Stimulated activated CD8-positive, alpha-beta memory T cell treated with anti-CD3 and anti-CD28 coated beads, Interleukin-2, amount 100 ng/mL, for 1 hour (primary cell): ENCODE results near the gene DAAM2.

ENCODE experiments used
- DNase-seq, 2 donors: peaks; one replicate each; pipeline ENCODE4 v3.0.0-alpha.2; 2020; ENCODE audit warnings: low read depth in 2 of 2

Gene DAAM2

DNA sequence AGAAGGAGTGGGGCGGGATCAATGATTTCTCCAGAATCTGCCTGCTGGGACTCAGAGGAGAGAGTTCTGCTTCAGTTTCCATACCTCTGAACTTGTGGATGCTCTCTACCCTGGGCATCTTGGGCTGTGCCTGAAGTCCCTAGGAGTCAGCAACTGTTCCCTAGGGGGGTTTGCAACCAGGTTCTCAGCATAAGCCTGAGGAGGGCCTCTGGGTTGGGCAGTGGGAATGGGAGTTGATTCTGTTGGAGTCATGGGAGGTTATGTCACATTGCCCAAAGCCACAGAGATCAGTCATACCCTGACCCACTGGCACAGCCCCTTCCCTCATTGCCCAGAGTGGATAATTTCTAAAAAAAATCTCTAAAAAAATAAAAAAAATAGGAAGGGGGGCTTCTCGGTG lies 94.7 kb downstream of the DAAM2 start:
- DNase-seq: no peak

DNA sequence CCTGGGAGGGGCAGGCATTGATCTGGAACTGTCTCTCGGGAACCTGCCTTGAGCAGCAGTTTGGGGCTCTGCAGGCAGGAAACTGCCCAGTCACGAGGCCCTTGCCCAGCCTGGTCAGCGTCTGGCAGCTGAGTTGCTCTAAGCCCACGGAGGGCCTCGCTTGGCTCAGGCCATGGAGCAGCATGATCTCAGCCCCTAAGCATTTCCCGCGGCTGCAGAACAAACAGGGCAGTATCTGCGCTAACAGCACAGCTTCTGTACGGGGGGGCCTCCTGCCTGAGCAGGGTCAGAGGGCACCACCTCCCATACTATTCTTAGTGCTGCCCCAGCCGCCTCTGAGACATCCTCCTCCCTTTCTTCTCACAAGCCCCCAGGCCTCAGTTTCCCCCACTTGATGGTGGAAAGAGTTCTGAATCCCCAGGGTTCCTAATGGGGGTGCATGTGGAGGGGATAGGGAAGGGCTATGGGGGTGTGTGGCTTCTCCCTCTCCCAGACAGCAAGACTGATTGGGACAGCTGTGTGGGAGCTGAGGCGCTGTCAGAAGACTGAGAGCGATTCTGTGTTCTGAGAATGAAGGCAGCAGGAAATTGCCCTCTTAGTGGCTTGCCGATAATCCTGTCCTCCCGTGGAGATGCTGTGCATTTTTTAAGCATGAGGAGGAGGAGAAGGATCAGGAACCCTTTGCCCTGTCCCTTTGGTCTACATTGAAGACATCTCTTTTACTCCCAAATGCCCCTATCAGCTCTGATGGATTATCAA lies 95.7 kb downstream of the DAAM2 start:
- no peak for DNase-seq

DNA sequence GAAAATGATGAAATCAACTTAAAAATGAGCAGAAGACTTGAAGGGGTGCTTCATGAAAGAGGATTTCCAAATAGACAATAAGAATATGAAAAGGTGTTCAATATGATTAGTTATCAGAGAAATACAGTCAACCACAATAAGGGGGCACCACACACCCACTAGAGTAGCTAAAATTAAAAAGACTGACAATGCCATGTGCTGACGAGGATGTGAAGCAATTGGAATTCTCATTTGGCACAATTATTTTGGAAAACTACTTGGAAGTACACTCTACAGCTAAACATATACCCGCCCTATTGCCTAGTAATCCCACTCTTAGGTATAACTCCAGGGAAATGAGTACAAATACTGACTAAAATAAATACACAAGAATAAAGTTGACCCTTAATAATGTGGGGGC lies 97.1 kb downstream of the DAAM2 start:
- no peak for DNase-seq

DNA sequence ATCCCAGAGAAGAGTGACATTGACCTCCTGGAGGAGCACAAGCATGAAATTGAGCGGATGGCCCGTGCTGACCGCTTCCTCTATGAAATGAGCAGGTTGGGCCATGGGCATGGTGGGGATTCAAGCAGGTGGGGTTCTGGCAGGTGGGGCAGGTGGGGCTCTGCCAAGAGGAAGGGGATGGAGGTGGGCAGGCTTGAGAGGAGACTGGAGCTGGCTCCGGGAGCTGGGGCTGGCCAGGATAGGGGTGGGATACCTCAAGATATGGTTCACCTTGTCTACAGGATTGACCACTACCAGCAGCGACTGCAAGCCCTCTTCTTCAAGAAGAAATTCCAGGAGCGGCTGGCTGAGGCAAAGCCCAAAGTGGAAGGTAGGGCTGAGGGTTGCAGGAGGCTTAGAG lies 99.2 kb downstream of the DAAM2 start:
- no peak for DNase-seq

DNA sequence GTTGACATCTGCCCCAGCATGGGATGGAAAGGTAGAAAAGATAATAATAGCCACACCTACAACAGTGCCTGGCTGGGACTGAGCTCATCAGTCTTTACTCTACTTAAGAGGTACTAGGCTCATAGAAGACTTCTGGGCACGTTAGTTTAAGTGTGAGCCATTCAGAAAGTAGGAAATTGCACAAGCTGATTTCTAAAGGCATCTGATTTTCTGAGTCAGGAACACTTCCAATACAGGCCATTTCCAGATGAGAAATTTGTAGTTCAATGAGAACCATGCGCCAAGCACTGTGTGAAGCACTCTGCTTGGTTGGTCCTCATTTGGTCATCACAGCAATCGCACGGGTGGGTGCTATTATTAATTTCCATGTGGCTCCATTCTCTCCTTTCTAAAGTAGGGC lies 99.8 kb downstream of the DAAM2 start:
- DNase-seq: no peak

DNA sequence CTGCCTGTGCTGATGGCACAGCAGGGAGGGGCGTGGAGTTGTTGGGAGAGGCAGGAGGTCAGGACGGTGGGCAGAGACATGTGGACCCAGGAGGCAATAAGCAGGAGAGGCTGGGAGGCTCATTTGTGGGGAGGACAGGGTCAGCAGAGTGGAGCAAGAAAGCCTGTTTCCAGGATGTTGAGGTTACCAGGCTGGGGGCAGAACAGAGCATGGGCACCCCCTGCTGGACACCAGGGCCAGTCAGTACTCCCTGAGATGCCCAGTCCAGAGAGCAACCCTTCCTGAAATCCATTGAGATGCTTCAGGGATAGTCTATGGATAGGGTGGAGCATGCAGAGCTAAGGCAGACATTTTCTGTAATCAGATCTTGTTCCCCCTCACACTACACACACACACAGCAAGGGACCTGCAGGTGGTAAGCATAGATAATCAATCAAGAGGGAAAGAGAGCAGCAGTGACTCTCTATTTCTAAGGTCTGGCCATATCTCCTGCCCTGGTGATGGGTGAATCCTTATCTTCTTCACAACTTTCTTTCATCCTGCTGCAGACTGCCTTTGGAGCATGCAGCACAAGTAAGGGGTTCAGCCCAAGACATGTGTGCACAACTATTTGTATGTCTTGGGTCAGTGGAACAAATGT lies 100.4 kb downstream of the DAAM2 start:
- no peak for DNase-seq

DNA sequence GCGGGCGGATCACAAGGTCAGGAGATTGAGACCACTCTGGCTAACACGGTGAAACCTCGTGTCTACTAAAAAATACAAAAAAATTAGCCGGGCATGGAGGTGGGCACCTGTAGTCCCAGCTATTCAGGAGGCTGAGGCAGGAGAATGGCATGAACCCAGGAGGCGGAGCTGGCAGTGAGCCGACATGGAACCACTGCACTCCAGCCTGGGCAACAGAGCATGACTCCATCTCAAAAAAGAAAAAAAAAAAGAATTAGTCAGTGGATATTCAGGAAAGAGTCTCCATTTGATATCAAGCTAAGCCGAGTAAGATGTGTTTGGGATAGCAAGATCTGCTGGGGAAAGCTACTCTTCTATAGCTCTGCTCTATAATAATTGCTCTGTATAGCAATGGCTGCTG lies 101.1 kb downstream of the DAAM2 start:
- DNase-seq: no peak

DNA sequence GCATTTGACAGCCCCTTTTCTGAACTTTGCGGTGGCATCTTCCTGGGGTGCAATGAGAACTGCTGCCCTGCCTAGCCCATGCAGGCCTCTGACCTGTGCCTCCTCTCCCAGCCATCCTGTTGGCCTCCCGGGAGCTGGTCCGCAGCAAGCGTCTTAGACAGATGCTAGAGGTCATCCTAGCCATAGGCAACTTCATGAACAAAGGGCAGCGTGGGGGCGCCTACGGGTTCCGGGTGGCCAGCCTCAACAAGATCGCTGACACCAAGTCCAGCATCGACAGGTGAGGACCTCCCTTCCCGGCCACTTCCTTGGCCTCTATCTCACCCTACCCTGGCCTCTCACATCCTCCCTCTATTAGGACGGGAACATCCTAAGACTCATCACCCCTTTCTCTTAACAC lies 104.5 kb downstream of the DAAM2 start:
- DNase-seq: no peak

DNA sequence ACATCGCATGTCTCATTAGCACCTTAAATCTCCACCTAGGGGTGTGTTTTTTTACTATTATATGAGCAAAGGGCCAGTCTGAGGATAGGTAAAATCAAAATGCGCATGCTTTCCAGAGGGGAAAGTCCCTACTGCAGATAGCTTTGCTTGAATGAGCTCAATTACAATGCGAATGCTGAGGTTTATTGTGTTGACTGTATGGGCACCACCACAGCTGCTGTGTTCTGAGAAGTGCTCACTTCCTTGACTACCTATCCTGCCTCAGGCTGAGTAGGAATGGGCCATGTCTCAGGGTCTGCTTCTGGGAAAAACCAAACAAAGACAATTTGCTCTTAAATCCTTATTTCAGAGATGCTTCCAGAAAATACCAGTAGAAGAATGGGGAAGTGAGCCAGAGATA lies 105.5 kb downstream of the DAAM2 start:
- no peak for DNase-seq

DNA sequence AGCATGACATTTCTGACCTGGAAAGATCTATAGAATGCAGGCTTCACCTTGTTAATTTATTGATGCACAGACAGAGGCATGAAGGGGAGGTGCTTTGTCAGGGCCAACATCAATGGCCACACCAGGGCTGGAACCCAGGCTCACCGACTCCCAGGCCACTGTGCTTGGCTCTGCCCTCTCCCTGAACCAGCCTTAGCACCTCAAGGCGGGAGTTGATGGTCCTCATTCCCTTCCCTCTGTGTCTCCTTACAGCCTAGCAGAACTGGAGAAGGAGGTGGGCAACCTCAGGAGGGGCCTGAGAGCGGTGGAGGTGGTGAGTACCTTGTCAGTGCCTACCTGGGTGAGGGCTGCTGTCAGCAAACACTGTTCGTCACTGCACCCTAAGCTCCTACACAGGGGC lies 106.4 kb downstream of the DAAM2 start:
- no peak for DNase-seq

DNA sequence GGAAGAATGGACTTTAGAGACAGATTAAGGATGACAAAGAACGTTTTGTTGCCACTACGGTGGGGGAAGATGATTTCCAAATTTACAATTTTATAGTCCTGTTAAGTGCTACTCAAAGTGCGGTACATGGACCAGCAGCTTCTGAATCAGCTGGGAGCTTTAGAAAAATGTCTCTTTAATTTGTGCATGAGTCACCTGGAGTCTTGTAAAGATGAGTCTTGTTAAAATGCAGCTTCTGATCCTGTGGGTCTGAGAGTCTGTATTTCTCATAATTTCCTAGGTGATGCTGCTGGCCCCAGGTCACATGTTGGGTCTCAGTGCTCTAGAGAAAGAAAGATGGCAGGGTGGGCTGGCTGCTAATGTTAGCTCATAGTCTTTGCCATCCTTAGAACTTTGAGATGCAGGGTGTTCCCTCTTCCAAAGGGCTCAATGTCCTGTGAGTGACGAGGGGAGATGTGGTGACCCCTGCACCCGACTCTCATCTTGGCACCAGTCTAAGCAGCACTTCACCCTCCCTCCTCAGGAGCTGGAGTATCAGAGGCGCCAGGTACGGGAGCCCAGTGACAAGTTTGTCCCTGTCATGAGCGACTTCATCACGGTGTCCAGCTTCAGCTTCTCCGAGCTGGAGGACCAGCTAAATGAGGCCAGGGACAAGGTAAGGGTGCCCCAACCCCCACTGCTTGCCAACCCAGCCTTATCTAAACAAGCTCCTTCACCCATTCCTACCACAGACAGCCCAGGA lies 107.5 kb downstream of the DAAM2 start:
- no peak for DNase-seq

DNA sequence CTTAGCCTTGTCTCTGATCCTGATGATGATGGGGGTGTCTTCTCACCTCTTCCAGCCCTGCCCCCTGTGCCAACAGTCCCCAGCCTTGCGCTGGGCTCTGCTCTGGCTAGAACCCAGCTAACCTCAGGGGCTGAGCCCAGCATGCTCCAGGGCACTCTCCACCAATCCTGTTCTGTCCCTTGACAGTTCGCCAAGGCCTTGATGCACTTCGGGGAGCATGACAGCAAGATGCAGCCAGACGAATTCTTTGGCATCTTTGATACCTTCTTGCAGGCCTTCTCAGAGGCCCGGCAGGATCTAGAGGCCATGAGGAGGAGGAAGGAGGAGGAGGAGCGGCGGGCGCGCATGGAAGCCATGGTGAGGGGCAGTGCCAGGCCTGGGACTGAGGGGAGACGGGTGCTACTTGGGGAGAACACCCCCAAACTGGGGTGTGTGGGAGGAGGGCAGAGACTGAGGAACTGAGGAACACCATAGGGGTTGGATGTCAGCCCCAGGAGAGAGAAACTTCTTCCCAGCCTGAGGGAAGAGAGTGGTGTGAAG lies 109.0 kb downstream of the DAAM2 start:
- no peak for DNase-seq

DNA sequence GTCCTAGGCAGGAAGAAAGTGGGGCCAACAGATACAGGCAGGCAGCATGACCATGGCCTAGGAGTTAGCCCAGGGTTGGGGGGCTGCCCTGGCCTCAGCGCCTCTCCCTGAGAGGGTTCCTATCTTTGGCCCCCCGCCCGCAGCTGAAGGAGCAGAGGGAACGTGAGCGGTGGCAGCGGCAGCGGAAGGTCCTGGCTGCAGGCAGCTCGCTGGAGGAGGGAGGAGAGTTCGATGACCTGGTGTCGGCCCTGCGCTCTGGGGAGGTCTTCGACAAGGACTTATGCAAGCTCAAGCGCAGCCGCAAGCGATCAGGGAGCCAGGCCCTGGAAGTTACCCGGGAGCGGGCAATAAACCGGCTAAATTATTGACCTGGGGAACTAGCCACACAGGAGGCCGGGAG lies 109.5 kb downstream of the DAAM2 start:
- DNase-seq: no peak

DNA sequence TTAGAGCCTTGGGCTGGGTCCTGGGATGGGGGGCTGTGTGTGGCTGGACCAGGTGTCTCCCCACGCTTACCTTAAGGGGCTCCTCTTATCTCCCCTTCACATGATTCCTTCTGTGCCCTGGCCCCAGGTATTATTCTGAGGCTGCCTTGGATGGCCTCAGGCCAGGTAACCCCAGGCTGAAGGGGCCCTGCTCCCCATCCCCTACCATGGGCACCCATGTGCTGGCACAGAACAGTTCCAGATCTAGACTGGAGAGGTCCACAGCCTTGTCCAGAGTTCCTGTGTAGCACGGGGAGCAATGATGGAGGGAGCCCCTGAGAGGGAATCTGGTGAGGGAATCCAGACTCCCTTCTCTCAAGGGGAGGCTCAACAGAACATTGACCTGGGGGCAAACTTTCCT lies 110.0 kb downstream of the DAAM2 start:
- DNase-seq: no peak

DNA sequence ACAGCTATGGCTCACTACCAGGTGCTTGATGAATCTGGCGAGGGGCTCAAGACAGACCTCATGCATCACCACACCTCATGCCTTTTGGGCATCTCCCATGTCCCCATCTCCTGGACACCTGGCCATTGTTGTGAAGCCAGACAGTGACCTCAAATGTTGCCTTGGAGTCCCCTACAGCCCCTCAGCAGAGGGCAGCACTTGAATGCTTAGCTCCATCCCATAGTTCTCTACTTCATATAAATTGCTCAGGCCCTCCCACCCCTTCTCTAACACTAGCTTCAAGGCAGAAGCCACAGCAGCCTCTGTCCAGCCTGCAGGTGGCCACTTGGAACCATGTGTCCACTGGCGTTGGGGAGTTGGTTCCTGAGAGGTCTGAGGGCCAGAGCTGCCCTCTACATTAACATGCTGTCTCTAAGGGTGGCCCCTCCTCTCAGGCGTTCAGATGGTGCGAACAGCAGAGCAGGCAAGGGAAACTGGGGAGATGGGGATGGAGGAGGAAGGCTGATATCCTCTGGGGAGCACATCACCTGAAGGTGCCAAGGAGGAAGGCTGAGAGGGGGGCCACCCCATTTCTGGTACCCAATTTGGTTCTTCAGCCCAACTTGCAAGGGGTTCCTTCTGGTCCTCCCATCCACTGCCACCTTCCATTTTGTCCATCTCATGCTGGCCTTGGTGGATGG lies 110.8 kb downstream of the DAAM2 start:
- no peak for DNase-seq

DNA sequence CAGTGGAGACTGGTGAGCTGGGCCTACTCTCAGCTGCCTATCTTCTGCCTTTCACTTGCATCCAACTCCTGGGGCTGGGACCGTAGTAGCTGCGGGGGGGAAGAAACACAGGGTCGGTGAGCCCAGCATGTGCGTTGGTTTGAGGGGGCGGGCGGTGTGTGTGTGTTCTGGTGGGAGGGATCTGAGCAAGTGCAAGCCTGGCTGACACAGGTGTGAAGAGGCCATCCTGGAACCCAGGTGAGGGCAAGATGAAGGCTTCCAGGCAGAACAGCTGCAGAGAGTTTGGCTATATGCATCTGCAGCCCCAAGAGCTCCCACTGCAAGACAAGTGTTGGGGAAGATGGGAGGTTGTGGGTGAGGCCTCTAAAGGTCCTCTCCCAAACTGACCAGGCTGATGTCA lies 111.5 kb downstream of the DAAM2 start:
- DNase-seq: no peak

DNA sequence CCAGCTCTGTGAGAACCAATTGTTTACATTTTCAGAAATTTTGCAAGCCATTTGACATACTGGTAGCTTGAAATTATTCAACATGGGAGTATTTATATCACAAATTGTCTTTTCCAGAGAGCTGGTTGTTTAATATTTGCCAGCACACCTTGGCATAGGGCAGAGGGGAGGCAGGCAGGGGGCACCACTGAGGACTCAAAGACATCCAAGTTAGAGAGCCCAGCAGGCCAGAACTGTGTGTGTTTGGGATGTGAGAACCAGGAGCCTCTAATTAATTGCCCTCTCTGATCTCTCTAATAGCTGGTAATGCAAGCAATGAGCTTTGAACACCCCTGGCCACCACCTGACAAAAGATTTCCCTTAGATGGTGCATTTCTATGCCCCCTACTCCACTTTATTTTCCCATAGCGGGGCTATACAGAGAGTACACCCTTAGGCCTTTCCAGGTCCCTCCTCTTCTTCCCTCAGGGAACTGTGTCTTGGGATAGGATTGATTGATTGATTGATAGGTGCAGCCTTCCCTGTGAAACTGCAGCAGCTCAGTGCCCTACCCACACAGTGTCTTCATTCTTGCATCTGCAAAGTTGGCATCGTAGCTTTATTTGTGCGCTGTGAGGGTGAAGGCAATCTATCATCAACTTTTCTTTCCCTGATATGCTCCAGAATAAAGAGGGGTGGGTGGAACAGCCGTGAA lies 112.9 kb downstream of the DAAM2 start:
- DNase-seq: no peak

DNA sequence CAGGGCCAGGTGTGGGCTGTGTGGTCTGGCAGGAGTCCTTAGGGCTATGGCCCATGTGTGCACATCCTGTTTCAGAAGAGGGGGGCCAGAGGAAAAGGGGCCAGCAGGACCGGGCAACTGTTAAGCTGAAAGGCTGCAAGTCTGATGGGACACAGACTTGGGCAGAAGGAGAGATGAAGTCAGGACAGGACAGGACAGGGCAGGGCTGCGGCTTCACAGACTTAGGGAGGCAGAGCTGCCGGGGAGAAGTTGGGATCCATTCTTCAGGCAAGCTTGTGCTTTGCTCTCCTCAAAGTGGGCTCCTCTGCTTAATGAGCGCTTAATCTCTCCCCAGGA lies 113.4 kb downstream of the DAAM2 start:
- no peak for DNase-seq

DNA sequence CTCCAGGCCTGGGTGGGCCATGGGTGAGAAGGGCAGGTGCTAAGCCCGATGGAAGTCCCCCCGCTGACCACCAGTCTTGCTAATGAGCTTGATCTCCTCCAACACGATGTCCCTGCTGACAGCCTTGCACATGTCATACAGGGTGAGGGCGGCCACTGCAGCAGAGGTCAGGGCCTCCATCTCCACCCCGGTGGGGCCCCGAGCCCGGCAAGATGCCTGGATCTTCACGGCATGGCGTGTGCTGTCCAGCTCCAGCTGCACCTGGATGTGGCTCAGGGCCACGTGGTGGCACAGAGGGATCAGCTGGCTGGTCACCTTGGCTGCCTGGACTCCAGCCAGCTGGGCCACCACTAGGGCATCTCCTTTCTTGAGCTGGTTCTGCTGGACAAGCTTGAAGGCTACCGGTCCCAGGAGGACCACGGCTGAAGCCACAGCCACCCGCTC lies 114.2 kb downstream of the DAAM2 start:
- no peak for DNase-seq

DNA sequence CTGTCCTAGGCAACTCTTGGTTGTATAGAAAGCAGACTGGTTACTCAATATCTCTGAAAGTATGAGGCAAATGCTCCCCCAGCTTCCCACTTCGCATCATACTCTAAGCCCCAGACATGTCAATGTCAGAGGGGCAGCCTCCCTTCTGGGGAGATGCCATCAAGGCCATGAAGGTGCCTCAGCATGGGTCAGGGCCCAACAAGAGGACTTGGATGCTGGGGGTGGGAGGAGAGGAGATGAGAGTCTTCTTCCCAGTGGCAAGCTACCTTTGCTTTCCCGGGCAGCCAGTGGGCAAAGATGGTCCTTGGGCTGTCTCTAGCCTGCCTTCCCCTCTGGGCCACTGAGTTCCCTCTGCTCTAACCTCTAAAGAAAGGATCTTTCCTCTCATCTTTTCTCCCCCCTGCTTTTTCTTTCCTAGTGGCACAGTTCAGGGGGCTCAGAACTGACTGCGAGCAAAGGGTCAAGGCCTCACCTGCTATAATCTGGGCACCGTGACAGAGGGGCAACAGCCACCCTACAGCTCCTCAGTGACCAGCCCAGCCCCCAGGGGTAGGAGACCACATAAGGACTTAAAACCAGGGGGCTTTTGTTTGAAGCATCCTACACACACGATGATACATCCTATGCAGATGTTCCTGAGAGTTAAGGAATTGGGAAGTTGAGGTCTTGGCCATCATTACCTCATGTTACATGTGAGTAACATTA lies 115.8 kb downstream of the DAAM2 start:
- no peak for DNase-seq
